ENCODE data around the gene ARL2BP. TPM values are rescaled to one million over a fixed set of nuclear protein-coding genes. Genes with fewer than 3 reads are reported as not detected.

The ARL2BP gene
- total and polyA plus RNA-seq, 2 of the 13 experiments (the other 11 are each of a cell fraction or from before 2014, with no cell fraction given), result 64.3 to 67.6 TPM

DNA sequence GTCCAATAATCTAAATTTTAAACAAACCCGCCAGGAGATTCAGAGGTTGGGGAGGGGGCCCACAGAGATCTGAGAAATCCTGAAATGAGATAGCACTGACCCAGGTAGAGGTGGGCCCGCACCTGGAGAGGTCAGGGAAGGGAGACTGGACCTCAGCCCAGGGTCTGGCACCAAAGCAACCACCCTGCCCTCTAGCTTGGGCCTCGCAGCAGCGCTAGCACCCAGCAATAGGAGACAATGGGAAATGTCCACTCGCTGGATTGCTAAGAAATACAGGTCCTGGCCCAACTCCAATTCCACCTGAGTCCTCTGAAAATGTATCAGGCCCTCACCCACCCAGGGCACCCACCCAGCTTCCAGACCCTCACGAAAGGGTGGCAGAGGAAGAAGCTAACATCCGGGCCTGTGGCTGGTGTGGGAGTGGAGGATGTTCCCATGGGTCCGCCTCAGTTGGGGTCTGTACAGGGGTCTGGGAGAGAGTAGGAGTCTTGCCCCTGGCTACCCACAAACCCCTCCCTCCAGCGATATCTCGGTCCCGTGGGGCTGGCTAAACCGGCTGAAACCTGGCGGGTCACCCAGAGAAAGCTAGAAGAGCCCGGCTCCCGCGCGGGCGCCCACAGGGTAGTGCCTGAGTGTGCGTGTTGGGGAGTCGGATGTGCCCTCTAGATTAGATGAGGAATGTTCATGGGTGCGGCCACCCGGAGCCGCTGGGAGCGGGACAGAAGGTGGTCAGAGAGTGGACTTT lies 38.3 kb downstream of the ARL2BP start (continued):
- TF ChIP-seq MLXIP (CRISPR knock-in tag; IDR thresholded peaks at IDR 0.05; ENCODE audit: borderline replicate concordance) (no peak), U2AF1 (optimal IDR thresholded peaks at IDR 0.05; ENCODE audit: low read depth, low read length) (no peak), FOXK2 (IDR thresholded peaks at IDR 0.05) (no peak), GFI1 (CRISPR knock-in tag; IDR thresholded peaks at IDR 0.05; ENCODE audit: borderline replicate concordance) (0 out of 2 replicates have a peak, but pooled peaks have one; percentile 31), RBAK (CRISPR knock-in tag; IDR thresholded peaks at IDR 0.05) (no peak), FUBP1 (CRISPR knock-in tag; IDR thresholded peaks at IDR 0.05; ENCODE audit: borderline replicate concordance) (no peak), SMYD3 (CRISPR knock-in tag; IDR thresholded peaks at IDR 0.05) (no peak), SP4 (CRISPR knock-in tag; IDR thresholded peaks at IDR 0.05) (no peak), LBX2 (CRISPR knock-in tag; IDR thresholded peaks at IDR 0.05; ENCODE audit: borderline replicate concordance) (no peak), SOX5 (CRISPR knock-in tag; IDR thresholded peaks at IDR 0.05; ENCODE audit: borderline replicate concordance) (no peak), ZSCAN25 (CRISPR knock-in tag; IDR thresholded peaks at IDR 0.05) (no peak), ZNF383 (CRISPR knock-in tag; IDR thresholded peaks at IDR 0.05; ENCODE audit: borderline replicate concordance) (no peak), KDM6A (CRISPR knock-in tag; IDR thresholded peaks at IDR 0.05; ENCODE audit: low read depth) (no peak), BCL3 (CRISPR knock-in tag; IDR thresholded peaks at IDR 0.05) (no peak), ZNF788 (CRISPR knock-in tag; IDR thresholded peaks at IDR 0.05; ENCODE audit: borderline replicate concordance) (no peak)
- TF ChIP-seq, protein P1, sequence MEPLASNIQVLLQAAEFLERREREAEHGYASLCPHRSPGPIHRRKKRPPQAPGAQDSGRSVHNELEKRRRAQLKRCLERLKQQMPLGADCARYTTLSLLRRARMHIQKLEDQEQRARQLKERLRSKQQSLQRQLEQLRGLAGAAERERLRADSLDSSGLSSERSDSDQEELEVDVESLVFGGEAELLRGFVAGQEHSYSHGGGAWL (CRISPR knock-in tag; IDR thresholded peaks at IDR 0.05), result no peak
- TF ChIP-seq, protein P2, sequence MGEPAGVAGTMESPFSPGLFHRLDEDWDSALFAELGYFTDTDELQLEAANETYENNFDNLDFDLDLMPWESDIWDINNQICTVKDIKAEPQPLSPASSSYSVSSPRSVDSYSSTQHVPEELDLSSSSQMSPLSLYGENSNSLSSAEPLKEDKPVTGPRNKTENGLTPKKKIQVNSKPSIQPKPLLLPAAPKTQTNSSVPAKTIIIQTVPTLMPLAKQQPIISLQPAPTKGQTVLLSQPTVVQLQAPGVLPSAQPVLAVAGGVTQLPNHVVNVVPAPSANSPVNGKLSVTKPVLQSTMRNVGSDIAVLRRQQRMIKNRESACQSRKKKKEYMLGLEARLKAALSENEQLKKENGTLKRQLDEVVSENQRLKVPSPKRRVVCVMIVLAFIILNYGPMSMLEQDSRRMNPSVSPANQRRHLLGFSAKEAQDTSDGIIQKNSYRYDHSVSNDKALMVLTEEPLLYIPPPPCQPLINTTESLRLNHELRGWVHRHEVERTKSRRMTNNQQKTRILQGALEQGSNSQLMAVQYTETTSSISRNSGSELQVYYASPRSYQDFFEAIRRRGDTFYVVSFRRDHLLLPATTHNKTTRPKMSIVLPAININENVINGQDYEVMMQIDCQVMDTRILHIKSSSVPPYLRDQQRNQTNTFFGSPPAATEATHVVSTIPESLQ (CRISPR knock-in tag; conservative IDR thresholded peaks at IDR 0.05), result no peak
- TF ChIP-seq, protein P3, sequence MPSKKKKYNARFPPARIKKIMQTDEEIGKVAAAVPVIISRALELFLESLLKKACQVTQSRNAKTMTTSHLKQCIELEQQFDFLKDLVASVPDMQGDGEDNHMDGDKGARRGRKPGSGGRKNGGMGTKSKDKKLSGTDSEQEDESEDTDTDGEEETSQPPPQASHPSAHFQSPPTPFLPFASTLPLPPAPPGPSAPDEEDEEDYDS (CRISPR knock-in tag; IDR thresholded peaks at IDR 0.05), result no peak
- TF ChIP-seq, protein P4, sequence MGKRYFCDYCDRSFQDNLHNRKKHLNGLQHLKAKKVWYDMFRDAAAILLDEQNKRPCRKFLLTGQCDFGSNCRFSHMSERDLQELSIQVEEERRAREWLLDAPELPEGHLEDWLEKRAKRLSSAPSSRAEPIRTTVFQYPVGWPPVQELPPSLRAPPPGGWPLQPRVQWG (CRISPR knock-in tag; IDR thresholded peaks at IDR 0.05; ENCODE audit: borderline replicate concordance, low read depth), result no peak
